MM.1S (cell line): Measurements from ENCODE around the gene GPRIN2.
"Not testable (repeated sequence)": the region's sequence is repeated elsewhere in the genome, so short reads cannot be mapped to it uniquely, and the experiment has no call there.

Source experiments
- DNase-seq: peaks from one replicate; pipeline ENCODE4 v3.0.0-alpha.2; 2015
- H2AFZ ChIP-seq: fragments of 300-600 bp; sonication (generic); 2 replicates; pipeline ENCODE4 v1.6.0; 2016; ENCODE audit warnings: antibody characterized with exemption, low read length
- H3F3A ChIP-seq: fragments of 300-600 bp; sonication (generic); 2 replicates; pipeline ENCODE4 v1.6.1; 2016; ENCODE audit warnings: mild to moderate bottlenecking, antibody characterized with exemption, low read length, moderate library complexity, mixed read lengths; ENCODE audit not compliant: insufficient read depth
- H3K27ac ChIP-seq: fragments of 300-600 bp; sonication (generic); 2 replicates; pipeline ENCODE4 v1.5.1; 2016; ENCODE audit warnings: mild to moderate bottlenecking, low read length
- H3K27me3 ChIP-seq: fragments of 300-600 bp; sonication (generic); replicated peaks from 2 replicates; pipeline ENCODE4 v1.6.0; 2016; ENCODE audit warnings: low read length; ENCODE audit not compliant: insufficient read depth
- H3K36me3 ChIP-seq: fragments of 300-600 bp; sonication (generic); replicated peaks from 2 replicates; pipeline ENCODE4 v1.6.1; 2016; ENCODE audit warnings: mild to moderate bottlenecking, low read length, mixed read lengths; ENCODE audit not compliant: insufficient read depth
- H3K4me1 ChIP-seq: fragments of 300-600 bp; sonication (generic); 2 replicates; pipeline ENCODE4 v1.6.1; 2016; ENCODE audit warnings: low read length, mixed read lengths
- H3K4me2 ChIP-seq: fragments of 300-600 bp; sonication (generic); 2 replicates; pipeline ENCODE4 v1.6.0; 2016; ENCODE audit warnings: low read depth, low read length
- H3K4me3 ChIP-seq: fragments of 300-600 bp; sonication (generic); 2 replicates; pipeline ENCODE4 v1.5.1; 2016; ENCODE audit warnings: low read length, mixed read lengths
- H3K79me2 ChIP-seq: fragments of 300-600 bp; sonication (generic); 2 replicates; pipeline ENCODE4 v1.6.1; 2016; ENCODE audit warnings: mixed run types, low read length, mixed read lengths
- H3K9ac ChIP-seq: fragments of 300-600 bp; sonication (generic); 2 replicates; pipeline ENCODE4 v1.6.1; 2016; ENCODE audit warnings: low read length, mixed read lengths
- H3K9me2 ChIP-seq: fragments of 300-600 bp; sonication (generic); replicated peaks from 2 replicates; pipeline ENCODE4 v1.6.1; 2016; ENCODE audit warnings: mild to moderate bottlenecking, low read length, mixed read lengths; ENCODE audit not compliant: insufficient read depth
- H3K9me3 ChIP-seq: fragments of 300-600 bp; sonication (generic); replicated peaks from 2 replicates; pipeline ENCODE4 v1.6.1; 2016; ENCODE audit warnings: mild to moderate bottlenecking, low read length, mixed read lengths; ENCODE audit not compliant: insufficient read depth
- H4K20me1 ChIP-seq: fragments of 300-600 bp; sonication (generic); 2 replicates; pipeline ENCODE4 v1.6.1; 2016; ENCODE audit warnings: mild to moderate bottlenecking, low read length, moderate library complexity, mixed read lengths; ENCODE audit not compliant: insufficient read depth
- CTCF ChIP-seq: fragments of 300-600 bp; sonication (generic); IDR thresholded peaks from 2 replicates; pipeline ENCODE4 v1.5.1; 2016; ENCODE audit warnings: antibody characterized with exemption, low read length, mixed read lengths
- EZH2 ChIP-seq: fragments of 300-600 bp; sonication (generic); optimal IDR thresholded peaks from 2 replicates; pipeline ENCODE3; 2017; ENCODE audit warnings: low read depth, mild to moderate bottlenecking, antibody characterized with exemption, low read length, mixed read lengths
- EZH2phosphoT487 ChIP-seq: fragments of 300-600 bp; sonication (generic); IDR thresholded peaks from 2 replicates; pipeline ENCODE4 v1.6.1; 2018; ENCODE audit warnings: antibody characterized with exemption, low read length

Gene GPRIN2

GRCh38 chr10:46565591-46566332 lies 9.3 kb upstream of the GPRIN2 start:
- H3K27ac ChIP-seq, H3F3A ChIP-seq, H3K4me3 ChIP-seq, H3K9me2 ChIP-seq, H4K20me1 ChIP-seq, H3K4me1 ChIP-seq, H2AFZ ChIP-seq, H3K36me3 ChIP-seq, H3K27me3 ChIP-seq, H3K9ac ChIP-seq, H3K79me2 ChIP-seq, H3K9me3 ChIP-seq, H3K4me2 ChIP-seq: not testable (repeated sequence)
- DNase-seq, result peak; percentile 54
- peak; percentile 51 for TF ChIP-seq CTCF

- Histone ChIP-seq H3K36me3 (no peaks in the 10 kb centered on the region), H3K79me2 (no peaks in the 10 kb centered on the region), H3K4me2 (no peak overlapping the region), H3K4me1 (no peaks in the 10 kb centered on the region), H3K27ac (no peak overlapping the region), H4K20me1 (no peaks in the 10 kb centered on the region), H3K9me3 (no peaks in the 10 kb centered on the region), H2AFZ (no peak overlapping the region), H3K9me2 (no peaks in the 10 kb centered on the region), H3K27me3 (peaks cover 10% of the 10 kb centered on the region), H3K9ac (no peak overlapping the region), H3K4me3 (no peak overlapping the region), H3F3A (no peaks in the 10 kb centered on the region)
- DNase-seq, result peak; percentile 5
- TF ChIP-seq EZH2phosphoT487 (no peak), CTCF (no peak), EZH2 (no peak)
Measured at GRCh38 chr10:46560952-46561351, 4.5 kb upstream of the GPRIN2 start.

GRCh38 chr10:46560381-46560780 lies 3.9 kb upstream of the GPRIN2 start:
- Histone ChIP-seq H3K79me2 (no peaks in the 10 kb centered on the region), H2AFZ (no peak overlapping the region), H3F3A (no peaks in the 10 kb centered on the region), H3K9ac (no peak overlapping the region), H3K27ac (no peak overlapping the region), H3K27me3 (peaks cover 16% of the 10 kb centered on the region), H3K4me2 (no peak overlapping the region), H3K4me3 (no peak overlapping the region), H3K4me1 (no peaks in the 10 kb centered on the region), H3K9me3 (no peaks in the 10 kb centered on the region), H3K36me3 (no peaks in the 10 kb centered on the region), H4K20me1 (no peaks in the 10 kb centered on the region), H3K9me2 (no peaks in the 10 kb centered on the region)
- no peak for TF ChIP-seq EZH2phosphoT487
- TF ChIP-seq EZH2, result no peak
- no peak for TF ChIP-seq CTCF
- peak; percentile 5 for DNase-seq
